GM19023 (cell line): ENCODE measurements around the gene CDT1.

ENCODE experiments used
- ATAC-seq: cut with Tn5 transposase; IDR thresholded peaks from one replicate; pipeline ENCODE4 v1.9.1; 2021; ENCODE audit warnings: mild to moderate bottlenecking, moderate library complexity; ENCODE audit not compliant: unreplicated experiment

The CDT1 gene

DNA sequence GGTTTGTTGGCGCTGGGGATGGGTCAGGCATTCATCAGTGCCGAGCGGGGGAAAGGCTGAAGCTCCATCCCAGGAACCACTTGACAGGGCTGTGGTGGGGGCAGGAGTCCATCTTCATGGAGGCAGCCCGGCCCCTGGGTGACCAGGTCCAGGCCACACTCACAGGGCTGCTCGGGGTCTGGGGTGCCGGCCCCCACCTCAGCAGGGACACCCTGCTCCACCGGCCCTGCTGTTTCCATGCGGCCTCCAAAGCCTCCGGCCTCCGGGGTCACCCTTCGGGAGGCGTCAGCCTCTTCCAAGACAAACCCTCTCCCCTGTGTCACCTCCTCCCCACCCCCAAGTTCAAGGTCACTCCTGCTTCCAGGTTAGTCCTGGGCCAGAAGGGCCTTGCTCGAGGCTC is 31.1 kb downstream of the CDT1 start:
- ATAC-seq: no peak

GRCh38 chr16:88835383-88835782 is 31.8 kb downstream of the CDT1 start:
- ATAC-seq: no peak

DNA sequence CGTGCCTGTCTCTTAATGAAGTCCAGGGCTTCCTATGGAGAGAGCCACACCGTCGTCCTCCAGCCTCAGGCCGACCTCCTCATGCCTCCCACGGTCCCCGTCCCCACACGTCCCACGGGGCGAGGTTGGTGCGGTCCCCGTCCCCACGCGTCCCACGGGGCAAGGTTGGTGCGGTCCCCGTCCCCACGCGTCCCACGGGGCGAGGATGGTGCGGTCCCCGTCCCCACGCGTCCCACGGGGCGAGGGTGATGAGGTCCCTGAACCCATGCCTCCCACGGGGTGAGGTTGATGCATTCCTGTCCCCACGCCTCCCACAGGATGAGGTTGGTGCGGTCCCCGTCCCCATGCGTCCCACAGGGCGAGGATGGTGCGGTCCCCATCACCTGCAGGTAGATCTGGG is 32.2 kb downstream of the CDT1 start:
- no peak for ATAC-seq

DNA sequence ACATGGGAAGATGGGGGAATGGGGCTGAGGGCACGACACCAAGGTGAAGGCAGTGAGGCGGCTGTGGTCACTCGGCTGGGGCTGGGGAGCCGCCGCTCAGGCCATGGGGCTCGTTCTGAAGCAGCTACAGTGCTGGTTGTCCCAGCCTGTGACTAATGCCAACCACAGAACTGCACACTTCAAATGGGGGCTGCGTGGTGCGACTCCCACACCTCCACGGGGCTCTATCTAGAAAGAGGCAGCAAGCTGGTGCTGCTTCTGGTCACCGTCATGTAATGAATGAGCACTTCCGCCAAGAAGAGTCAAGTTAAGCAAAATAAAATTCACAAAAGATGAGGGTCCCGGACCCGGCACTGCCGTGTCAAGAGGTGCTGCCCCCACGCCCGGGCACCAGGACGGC is 33.2 kb downstream of the CDT1 start:
- ATAC-seq: no peak

GRCh38 chr16:88837806-88838205 is 34.2 kb downstream of the CDT1 start:
- ATAC-seq: no peak

DNA sequence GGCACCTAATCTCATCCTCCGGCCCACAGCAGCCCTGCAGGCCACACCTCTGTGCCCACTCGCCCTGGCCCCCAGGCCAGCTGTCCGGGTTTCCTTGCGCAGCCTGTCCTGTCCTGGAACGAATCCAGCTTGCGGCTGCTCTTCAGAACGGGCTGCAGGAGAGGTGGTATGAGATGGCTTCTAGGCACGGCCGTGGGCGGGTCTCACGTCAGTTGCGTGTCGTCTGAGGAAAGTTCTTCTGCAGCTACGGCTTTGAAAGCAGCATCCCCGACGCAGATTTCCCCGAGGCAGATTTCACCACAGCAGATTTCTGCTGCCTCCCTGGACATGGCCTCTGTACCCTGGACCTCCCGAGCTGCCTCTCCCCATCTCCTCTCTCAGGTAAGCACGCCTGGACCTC is 35.0 kb downstream of the CDT1 start:
- ATAC-seq: no peak

- no peak for ATAC-seq
Observed at GRCh38 chr16:88839026-88839529, 35.5 kb downstream of the CDT1 start.

DNA sequence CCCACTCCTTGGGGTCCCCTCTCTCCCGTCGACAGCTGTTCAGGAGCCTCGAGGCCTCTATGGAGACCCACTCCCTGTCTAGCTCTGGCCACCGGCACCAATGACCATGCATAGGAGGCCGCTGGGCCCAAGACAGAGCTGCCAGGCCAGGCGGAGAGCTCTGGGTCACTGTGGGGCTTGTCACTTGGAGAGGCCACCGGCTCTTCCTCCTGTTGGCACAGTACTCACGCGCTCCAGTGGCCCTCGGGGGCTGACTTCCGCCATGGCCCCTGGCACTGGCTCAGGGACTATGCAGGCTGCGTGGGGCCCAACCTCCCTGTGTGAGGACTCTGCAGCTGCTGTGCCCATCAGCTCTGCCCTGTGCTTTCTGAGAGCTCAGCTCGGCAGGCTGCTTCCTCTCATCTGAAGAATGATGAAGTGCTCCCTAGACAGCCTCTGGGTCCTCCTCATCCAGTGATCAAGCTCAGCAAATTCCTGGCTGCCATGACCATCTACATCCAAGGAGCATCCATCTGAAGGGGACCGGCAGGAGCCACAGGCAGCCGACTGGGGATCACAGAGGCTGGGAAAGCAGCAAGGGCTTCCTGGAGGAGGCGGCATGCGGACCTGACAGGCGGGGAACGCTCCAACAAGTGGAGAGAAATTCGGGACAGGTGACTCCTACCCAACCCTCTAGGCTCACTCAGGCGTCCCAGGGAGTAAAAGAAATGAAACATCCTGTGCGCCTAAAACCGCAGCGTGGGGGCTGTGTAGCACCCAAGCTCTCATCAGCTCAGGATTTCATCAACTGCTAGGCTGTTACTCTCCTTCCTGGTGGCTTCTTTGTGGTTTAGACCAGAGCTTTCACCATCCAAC is 36.4 kb downstream of the CDT1 start:
- ATAC-seq: no peak

DNA sequence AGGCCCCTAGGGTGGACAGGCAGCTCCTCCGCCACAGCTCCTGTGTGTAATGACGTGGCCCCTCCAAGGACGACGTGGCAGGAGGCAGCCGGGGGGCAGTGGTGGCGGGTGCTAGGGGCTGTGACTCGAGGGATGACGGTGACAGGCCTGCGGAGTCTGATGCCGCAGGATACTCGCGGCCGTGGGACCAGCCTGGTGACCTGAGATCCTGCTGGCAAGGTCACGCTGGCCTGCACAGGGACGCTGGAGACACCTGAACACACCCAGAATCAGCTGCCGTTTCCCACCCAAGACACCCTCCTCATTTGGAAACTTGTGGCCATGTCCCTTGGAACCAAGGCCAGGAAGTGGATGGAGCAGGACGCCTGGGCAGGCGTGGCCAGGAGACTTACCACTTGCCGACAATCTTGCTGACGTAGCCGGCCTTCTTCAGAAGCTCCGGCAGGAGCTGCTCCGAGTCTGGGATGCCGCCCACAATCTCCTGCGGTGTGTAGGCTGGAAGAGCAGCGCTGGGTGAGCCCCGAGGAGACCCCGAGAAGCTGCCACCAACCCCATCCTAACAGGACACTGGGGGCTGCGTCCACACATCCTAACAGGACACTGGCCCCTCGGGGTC is 37.1 kb downstream of the CDT1 start:
- ATAC-seq: no peak

GRCh38 chr16:88841521-88842307 is 38.1 kb downstream of the CDT1 start:
- no peak for ATAC-seq

GRCh38 chr16:88842308-88842756 is 38.7 kb downstream of the CDT1 start:
- no peak for ATAC-seq

GRCh38 chr16:88842806-88843205 is 39.2 kb downstream of the CDT1 start:
- ATAC-seq: no peak

- ATAC-seq: no peak
Observed at GRCh38 chr16:88843256-88843655, 39.7 kb downstream of the CDT1 start.

- ATAC-seq: no peak
Observed at GRCh38 chr16:88844419-88845036, 40.9 kb downstream of the CDT1 start.

DNA sequence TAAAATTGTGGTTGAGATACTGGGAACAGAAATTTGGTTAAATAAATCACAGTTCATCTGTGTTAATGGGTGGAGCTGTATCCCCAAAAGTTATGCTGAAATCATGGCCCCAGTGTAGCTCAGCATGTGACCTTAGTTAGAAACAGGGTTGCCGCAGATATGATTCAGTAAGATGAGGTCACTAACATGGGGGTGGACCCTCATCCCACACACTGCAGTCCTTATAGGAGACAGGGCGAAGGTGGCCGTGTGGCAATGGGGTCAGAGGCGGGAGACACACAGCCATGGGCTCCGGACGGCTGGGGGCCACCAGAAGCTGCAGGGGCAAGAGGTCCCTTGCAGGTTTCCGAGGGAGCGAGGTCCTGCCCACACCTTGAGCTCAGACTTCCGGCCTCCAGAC is 42.5 kb downstream of the CDT1 start:
- ATAC-seq: no peak

GRCh38 chr16:88847654-88848053 is 44.1 kb downstream of the CDT1 start:
- no peak for ATAC-seq

- ATAC-seq: no peak
Observed at GRCh38 chr16:88848557-88848956, 45.0 kb downstream of the CDT1 start.

- ATAC-seq: no peak
Observed at GRCh38 chr16:88850531-88851199, 47.1 kb downstream of the CDT1 start.

DNA sequence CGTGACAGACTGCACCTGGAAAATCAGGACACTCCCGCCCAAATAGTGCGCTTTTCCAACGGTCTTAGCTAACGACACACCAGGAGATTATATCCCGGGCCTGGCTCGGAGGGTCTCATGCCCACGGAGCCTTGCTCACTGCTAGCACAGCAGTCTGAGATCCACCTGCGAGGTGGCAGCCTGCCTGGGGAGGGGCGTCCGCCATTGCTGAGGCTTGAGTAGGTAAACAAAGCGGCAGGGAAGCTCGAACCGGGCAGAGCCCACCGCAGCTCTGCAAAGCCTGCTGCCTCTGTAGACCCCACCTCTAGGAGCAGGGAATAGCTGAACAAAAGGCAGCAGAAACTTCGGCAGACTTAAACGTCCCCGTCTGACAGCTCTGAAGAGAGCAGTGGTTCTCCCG is 48.0 kb downstream of the CDT1 start:
- no peak for ATAC-seq

GRCh38 chr16:88853325-88853941 is 49.8 kb downstream of the CDT1 start:
- no peak for ATAC-seq
